Fibroblast of upper back skin (primary cell): ENCODE measurements around the gene SYCE1L.
"Not testable (repeated sequence)": the region's sequence is repeated elsewhere in the genome, so short reads cannot be mapped to it uniquely, and the experiment has no call there.

ENCODE experiments used
- DNase-seq: peaks from one replicate; pipeline ENCODE4 v3.0.0-alpha.2; 2013

SYCE1L gene

GRCh38 chr16:77199211-77199610 lies at the start of gene SYCE1L:
Gene SYCE1L (plus strand): TSS chr16:77199408. CDS start chr16:77199452, 44 bp downstream.
- no peak for DNase-seq

- DNase-seq = no peak
These were observed 41.7 kb upstream of the SYCE1L start for GRCh38 chr16:77157346-77158058.

GRCh38 chr16:77158293-77158692 lies 40.9 kb upstream of the SYCE1L start:
- DNase-seq = no peak

GRCh38 chr16:77165006-77165405 lies 34.2 kb upstream of the SYCE1L start:
- no peak for DNase-seq

GRCh38 chr16:77165536-77166236 lies 33.5 kb upstream of the SYCE1L start:
- not testable (repeated sequence) for DNase-seq

GRCh38 chr16:77166726-77167125 lies 32.5 kb upstream of the SYCE1L start:
- no peak for DNase-seq

- no peak for DNase-seq
These were observed 30.3 kb upstream of the SYCE1L start for GRCh38 chr16:77168901-77169300.

- peak; percentile 21 for DNase-seq
These were observed 29.5 kb upstream of the SYCE1L start for GRCh38 chr16:77169650-77170236.

- no peak for DNase-seq
These were observed 28.4 kb upstream of the SYCE1L start for GRCh38 chr16:77170805-77171204.

- peak; percentile 60 for DNase-seq
These were observed 27.2 kb upstream of the SYCE1L start for GRCh38 chr16:77171745-77172635.

- no peak for DNase-seq
These were observed 26.3 kb upstream of the SYCE1L start for GRCh38 chr16:77172951-77173350.

- DNase-seq = peak; percentile 59
These were observed 16.1 kb upstream of the SYCE1L start for GRCh38 chr16:77183137-77183536.

GRCh38 chr16:77186298-77186697 lies 12.9 kb upstream of the SYCE1L start:
- not testable (repeated sequence) for DNase-seq

GRCh38 chr16:77190190-77190477 lies 9.1 kb upstream of the SYCE1L start:
- DNase-seq = no peak

- DNase-seq = peak; percentile 99
These were observed 8.5 kb upstream of the SYCE1L start, which contains the start of gene MON1B for GRCh38 chr16:77190478-77191258. Gene MON1B (plus strand): TSS chr16:77191190. CDS start chr16:77191486, 296 bp downstream.

GRCh38 chr16:77191259-77191969 lies 7.8 kb upstream of the SYCE1L start:
- no peak for DNase-seq

- no peak for DNase-seq
These were observed 5.8 kb upstream of the SYCE1L start for GRCh38 chr16:77193377-77193776.

- DNase-seq = no peak
These were observed 4.6 kb upstream of the SYCE1L start for GRCh38 chr16:77194295-77195231.

GRCh38 chr16:77195411-77195810 lies 3.8 kb upstream of the SYCE1L start:
- no peak for DNase-seq

- no peak for DNase-seq
These were observed 1.5 kb upstream of the SYCE1L start for GRCh38 chr16:77197747-77198146.
